Measurements from ENCODE around the gene PFN1. TPM values are rescaled to one million over a fixed set of nuclear protein-coding genes. Genes with fewer than 3 reads are reported as not detected.
"Not testable (repeated sequence)": the region's sequence is repeated elsewhere in the genome, so short reads cannot be mapped to it uniquely, and the experiment has no call there.

PFN1 gene
- total RNA-seq, 1 experiment from 2014 or later: 367 TPM

GRCh38 chr17:4931963-4932362 is 16.4 kb downstream of the PFN1 start, which contains the start of gene GP1BA:
TSS of gene GP1BA (plus strand) at chr17:4932277. CDS start at chr17:4932605, 328 bp downstream.
- POLR2A ChIA-PET: no interaction called here
- Histone ChIP-seq H3K9me3 (no peaks in the 10 kb centered on the region), H3K27me3 (replicated peaks; ENCODE audit: control insufficient read depth, insufficient read depth, low read length) (no peaks in the 10 kb centered on the region), H3K36me3 (ENCODE audit: control insufficient read depth, insufficient read depth, low read length) (no peaks in the 10 kb centered on the region), H3K4me1 (no peaks in the 10 kb centered on the region), H3K4me3 (ENCODE audit: low read depth, low read length) (no peak within 1 kb of the TSS)
- Mint-ChIP-seq H3K4me1 (ENCODE audit: low read depth, unreplicated experiment) (no peaks in the 10 kb centered on the region), H3K9me3 (ENCODE audit: unreplicated experiment) (no peaks in the 10 kb centered on the region), H3K27ac (ENCODE audit: unreplicated experiment) (no peak within 1 kb of the TSS), H3K27me3 (ENCODE audit: insufficient read depth, unreplicated experiment) (no peaks in the 10 kb centered on the region), H3K36me3 (ENCODE audit: insufficient read depth, unreplicated experiment) (peaks cover 12% of the 10 kb centered on the region), H3K4me3 (ENCODE audit: unreplicated experiment) (no peak within 1 kb of the TSS)
- CTCF ChIA-PET: no interaction called here
- no TSS peak for BruUV-seq (replicated peaks)
- no peak for DNase-seq
- intact Hi-C loops (cut with micrococcal nuclease; ENCODE audit: unreplicated experiment): no loop called here
- TF ChIP-seq, protein P1, sequence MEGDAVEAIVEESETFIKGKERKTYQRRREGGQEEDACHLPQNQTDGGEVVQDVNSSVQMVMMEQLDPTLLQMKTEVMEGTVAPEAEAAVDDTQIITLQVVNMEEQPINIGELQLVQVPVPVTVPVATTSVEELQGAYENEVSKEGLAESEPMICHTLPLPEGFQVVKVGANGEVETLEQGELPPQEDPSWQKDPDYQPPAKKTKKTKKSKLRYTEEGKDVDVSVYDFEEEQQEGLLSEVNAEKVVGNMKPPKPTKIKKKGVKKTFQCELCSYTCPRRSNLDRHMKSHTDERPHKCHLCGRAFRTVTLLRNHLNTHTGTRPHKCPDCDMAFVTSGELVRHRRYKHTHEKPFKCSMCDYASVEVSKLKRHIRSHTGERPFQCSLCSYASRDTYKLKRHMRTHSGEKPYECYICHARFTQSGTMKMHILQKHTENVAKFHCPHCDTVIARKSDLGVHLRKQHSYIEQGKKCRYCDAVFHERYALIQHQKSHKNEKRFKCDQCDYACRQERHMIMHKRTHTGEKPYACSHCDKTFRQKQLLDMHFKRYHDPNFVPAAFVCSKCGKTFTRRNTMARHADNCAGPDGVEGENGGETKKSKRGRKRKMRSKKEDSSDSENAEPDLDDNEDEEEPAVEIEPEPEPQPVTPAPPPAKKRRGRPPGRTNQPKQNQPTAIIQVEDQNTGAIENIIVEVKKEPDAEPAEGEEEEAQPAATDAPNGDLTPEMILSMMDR (IDR thresholded peaks at IDR 0.05; ENCODE audit: insufficient read depth in 1 of 2, low read depth in 1 of 2, low read length in 1 of 2, severe bottlenecking in 1 of 2, unreplicated experiment in 1 of 2): no peak

- no TSS peak for BruUV-seq (replicated peaks)
- Histone ChIP-seq H3K9me3 (no peaks in the 10 kb centered on the region), H3K4me1 (no peaks in the 10 kb centered on the region), H3K4me3 (ENCODE audit: low read depth, low read length) (no peak overlapping the region), H3K27me3 (replicated peaks; ENCODE audit: control insufficient read depth, insufficient read depth, low read length) (no peaks in the 10 kb centered on the region), H3K36me3 (ENCODE audit: control insufficient read depth, insufficient read depth, low read length) (no peaks in the 10 kb centered on the region)
- ChIA-PET CTCF (no interaction called here), POLR2A (no interaction called here)
- Mint-ChIP-seq H3K27me3 (ENCODE audit: insufficient read depth, unreplicated experiment) (no peaks in the 10 kb centered on the region), H3K9me3 (ENCODE audit: unreplicated experiment) (no peaks in the 10 kb centered on the region), H3K4me3 (ENCODE audit: unreplicated experiment) (no peak overlapping the region), H3K4me1 (ENCODE audit: low read depth, unreplicated experiment) (no peaks in the 10 kb centered on the region), H3K36me3 (ENCODE audit: insufficient read depth, unreplicated experiment) (peaks cover 7% of the 10 kb centered on the region), H3K27ac (ENCODE audit: unreplicated experiment) (no peak overlapping the region)
- intact Hi-C loops (cut with micrococcal nuclease; ENCODE audit: unreplicated experiment): no loop called here
- no peak for DNase-seq
- TF ChIP-seq, protein P1 (IDR thresholded peaks at IDR 0.05; ENCODE audit: insufficient read depth in 1 of 2, low read depth in 1 of 2, low read length in 1 of 2, severe bottlenecking in 1 of 2, unreplicated experiment in 1 of 2): no peak
Observed at GRCh38 chr17:4928881-4929280, 19.4 kb downstream of the PFN1 start.

- H3K4me1 Mint-ChIP-seq (ENCODE audit: low read depth, unreplicated experiment); CTCF ChIA-PET; H3K4me3 ChIP-seq (ENCODE audit: low read depth, low read length); DNase-seq; H3K4me3 Mint-ChIP-seq (ENCODE audit: unreplicated experiment); intact Hi-C loops (cut with micrococcal nuclease; ENCODE audit: unreplicated experiment); H3K9me3 Mint-ChIP-seq (ENCODE audit: unreplicated experiment); H3K36me3 Mint-ChIP-seq (ENCODE audit: insufficient read depth, unreplicated experiment); H3K27me3 ChIP-seq (replicated peaks; ENCODE audit: control insufficient read depth, insufficient read depth, low read length); H3K36me3 ChIP-seq (ENCODE audit: control insufficient read depth, insufficient read depth, low read length); H3K27ac Mint-ChIP-seq (ENCODE audit: unreplicated experiment); H3K27me3 Mint-ChIP-seq (ENCODE audit: insufficient read depth, unreplicated experiment); H3K4me1 ChIP-seq; H3K9me3 ChIP-seq; BruUV-seq (replicated peaks): not testable (repeated sequence)
- POLR2A ChIA-PET: interaction anchor here (1.2 kb wide), 1 partner anchor 14 kb away, joined by 9 read pairs; the partner anchor contains the start of genes RNF167 and SLC25A11
Observed at GRCh38 chr17:4926577-4927335, 21.6 kb downstream of the PFN1 start.

All from Caco-2 (cell line).